ENCODE results near the gene SLPI.

Gene SLPI
- total RNA-seq = 0 reads per million in 2 donors

- no peak for DNase-seq
These were observed at the start of gene SLPI for GRCh38 chr20:45254383-45255262. SLPI (minus strand) TSS chr20:45254564; CDS start chr20:45254543, 21 bp downstream.

- DNase-seq = no peak
These were observed 49.5 kb upstream of the SLPI start for GRCh38 chr20:45303586-45304463.

- DNase-seq = no peak
These were observed 47.5 kb upstream of the SLPI start for GRCh38 chr20:45301824-45302271.

GRCh38 chr20:45300961-45301360 lies 46.6 kb upstream of the SLPI start:
- no peak for DNase-seq

GRCh38 chr20:45299786-45300185 lies 45.4 kb upstream of the SLPI start:
- DNase-seq = no peak

- DNase-seq = no peak
These were observed 43.6 kb upstream of the SLPI start for GRCh38 chr20:45297786-45298497.

- no peak for DNase-seq
These were observed 40.3 kb upstream of the SLPI start for GRCh38 chr20:45294659-45295058.

- no peak for DNase-seq
These were observed 39.6 kb upstream of the SLPI start for GRCh38 chr20:45294003-45294368.

- peak; percentile 56 for DNase-seq
These were observed 39.0 kb upstream of the SLPI start for GRCh38 chr20:45293041-45294002.

GRCh38 chr20:45292343-45292742 lies 38.0 kb upstream of the SLPI start:
- DNase-seq = no peak

- no peak for DNase-seq
These were observed 37.2 kb upstream of the SLPI start for GRCh38 chr20:45291526-45291925.

GRCh38 chr20:45290677-45291355 lies 36.5 kb upstream of the SLPI start:
- no peak for DNase-seq

GRCh38 chr20:45289942-45290676 lies 35.7 kb upstream of the SLPI start:
- no peak for DNase-seq

GRCh38 chr20:45288860-45289259 lies 34.5 kb upstream of the SLPI start:
- no peak for DNase-seq

GRCh38 chr20:45288376-45288775 lies 34.0 kb upstream of the SLPI start:
- DNase-seq = no peak

- no peak for DNase-seq
These were observed 29.2 kb upstream of the SLPI start for GRCh38 chr20:45283551-45284057.

GRCh38 chr20:45282700-45283550 lies 28.6 kb upstream of the SLPI start:
- no peak for DNase-seq

- DNase-seq = no peak
These were observed 25.6 kb upstream of the SLPI start for GRCh38 chr20:45279992-45280391.

- no peak for DNase-seq
These were observed 21.0 kb upstream of the SLPI start for GRCh38 chr20:45275338-45275737.

All from activated gamma-delta T cell (primary cell).